Spleen (tissue), 7 donors: Measurements from ENCODE around the gene LY6G6C.

Experiments used
- POLR2A ChIP-seq, 3 donors: fragments of 450-650 bp; IDR thresholded peaks; one replicate each; pipeline ENCODE4 v1.5.1; 2017; ENCODE audit warnings: antibody characterized with exemption in 3 of 3, mild to moderate bottlenecking in 1 of 3
- POLR2AphosphoS5 ChIP-seq, 3 donors: sonication (generic); formaldehyde crosslinking; IDR thresholded peaks; one replicate each; pipeline ENCODE4 v1.5.1; 2017; ENCODE audit warnings: antibody characterized with exemption in 3 of 3
- TF ChIP-seq, protein P1 (sequence below), 11 experiments: fragments of 200-600 bp in 7 of 11; fragments of 450-650 bp in 4 of 11; sonication (generic) in 4 of 11; IDR thresholded peaks in 8 of 11; conservative IDR thresholded peaks in 3 of 11; 1 replicate in 7 of 11; 2 replicates in 4 of 11; pipeline versions ENCODE4 v1.4.0 to v1.8.0; 2016 to 2021; ENCODE audit warnings: antibody characterized with exemption in 11 of 11, inconsistent platforms in 4 of 11, mild to moderate bottlenecking in 1 of 11
- donor health status: DM: no; HTN: no; CAD: no; lungs with moderate emphysema.
- donor health status: DM: no; HTN: no; CAD: no.
- donor health status: DM: no; HTN: no; CAD: no.

GRCh38 chr6:31729515-31729978 lies 8.0 kb upstream of the LY6G6C start:
- TF ChIP-seq, protein P1, sequence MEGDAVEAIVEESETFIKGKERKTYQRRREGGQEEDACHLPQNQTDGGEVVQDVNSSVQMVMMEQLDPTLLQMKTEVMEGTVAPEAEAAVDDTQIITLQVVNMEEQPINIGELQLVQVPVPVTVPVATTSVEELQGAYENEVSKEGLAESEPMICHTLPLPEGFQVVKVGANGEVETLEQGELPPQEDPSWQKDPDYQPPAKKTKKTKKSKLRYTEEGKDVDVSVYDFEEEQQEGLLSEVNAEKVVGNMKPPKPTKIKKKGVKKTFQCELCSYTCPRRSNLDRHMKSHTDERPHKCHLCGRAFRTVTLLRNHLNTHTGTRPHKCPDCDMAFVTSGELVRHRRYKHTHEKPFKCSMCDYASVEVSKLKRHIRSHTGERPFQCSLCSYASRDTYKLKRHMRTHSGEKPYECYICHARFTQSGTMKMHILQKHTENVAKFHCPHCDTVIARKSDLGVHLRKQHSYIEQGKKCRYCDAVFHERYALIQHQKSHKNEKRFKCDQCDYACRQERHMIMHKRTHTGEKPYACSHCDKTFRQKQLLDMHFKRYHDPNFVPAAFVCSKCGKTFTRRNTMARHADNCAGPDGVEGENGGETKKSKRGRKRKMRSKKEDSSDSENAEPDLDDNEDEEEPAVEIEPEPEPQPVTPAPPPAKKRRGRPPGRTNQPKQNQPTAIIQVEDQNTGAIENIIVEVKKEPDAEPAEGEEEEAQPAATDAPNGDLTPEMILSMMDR (IDR thresholded peaks at IDR 0.05 in 8 of 11, conservative IDR thresholded peaks at IDR 0.05 in 3 of 11): peak in 6 of 11 experiments; percentile 74 to 94 (median 84)
- TF ChIP-seq POLR2AphosphoS5 (IDR thresholded peaks at IDR 0.05) (peak in 2 of 3 donors; percentile 74 to 84), POLR2A (IDR thresholded peaks at IDR 0.05) (peak in 2 of 3 donors; percentile 9 to 18)
